ENCODE measurements around the gene PDZD8.

DNA sequence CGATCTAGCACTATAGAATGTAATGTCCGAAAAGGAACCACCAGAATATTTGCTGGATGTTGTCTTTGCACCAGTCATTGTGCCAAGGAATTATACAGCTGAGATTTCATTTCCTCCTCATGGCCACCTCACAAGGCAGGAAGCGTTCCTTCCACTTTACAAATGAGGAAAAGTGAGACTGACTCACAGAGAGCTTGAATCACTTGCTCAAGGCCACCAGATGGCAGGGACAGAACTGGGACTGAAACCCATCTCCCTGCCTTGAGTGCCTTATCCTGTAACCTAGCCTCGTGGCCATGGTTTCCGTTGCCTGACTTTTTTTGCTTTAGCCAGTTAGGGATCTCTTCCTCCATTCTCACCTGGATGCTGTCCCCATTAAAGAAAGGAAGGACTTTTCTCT, 44.7 kb upstream of the PDZD8 start:
- TF ChIP-seq, protein P1, sequence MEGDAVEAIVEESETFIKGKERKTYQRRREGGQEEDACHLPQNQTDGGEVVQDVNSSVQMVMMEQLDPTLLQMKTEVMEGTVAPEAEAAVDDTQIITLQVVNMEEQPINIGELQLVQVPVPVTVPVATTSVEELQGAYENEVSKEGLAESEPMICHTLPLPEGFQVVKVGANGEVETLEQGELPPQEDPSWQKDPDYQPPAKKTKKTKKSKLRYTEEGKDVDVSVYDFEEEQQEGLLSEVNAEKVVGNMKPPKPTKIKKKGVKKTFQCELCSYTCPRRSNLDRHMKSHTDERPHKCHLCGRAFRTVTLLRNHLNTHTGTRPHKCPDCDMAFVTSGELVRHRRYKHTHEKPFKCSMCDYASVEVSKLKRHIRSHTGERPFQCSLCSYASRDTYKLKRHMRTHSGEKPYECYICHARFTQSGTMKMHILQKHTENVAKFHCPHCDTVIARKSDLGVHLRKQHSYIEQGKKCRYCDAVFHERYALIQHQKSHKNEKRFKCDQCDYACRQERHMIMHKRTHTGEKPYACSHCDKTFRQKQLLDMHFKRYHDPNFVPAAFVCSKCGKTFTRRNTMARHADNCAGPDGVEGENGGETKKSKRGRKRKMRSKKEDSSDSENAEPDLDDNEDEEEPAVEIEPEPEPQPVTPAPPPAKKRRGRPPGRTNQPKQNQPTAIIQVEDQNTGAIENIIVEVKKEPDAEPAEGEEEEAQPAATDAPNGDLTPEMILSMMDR (IDR thresholded peaks at IDR 0.05), result no peak
- TF ChIP-seq ZFX (IDR thresholded peaks at IDR 0.05; ENCODE audit: borderline replicate concordance), result no peak

All from 22Rv1 (cell line).